ENCODE data around the gene MACROD2. TPM values are rescaled to one million over a fixed set of nuclear protein-coding genes. Genes with fewer than 3 reads are reported as not detected.

MACROD2 gene
- total and polyA plus RNA-seq, 9 donors, result 3.7 to 25.5 (median 7.8) TPM

DNA sequence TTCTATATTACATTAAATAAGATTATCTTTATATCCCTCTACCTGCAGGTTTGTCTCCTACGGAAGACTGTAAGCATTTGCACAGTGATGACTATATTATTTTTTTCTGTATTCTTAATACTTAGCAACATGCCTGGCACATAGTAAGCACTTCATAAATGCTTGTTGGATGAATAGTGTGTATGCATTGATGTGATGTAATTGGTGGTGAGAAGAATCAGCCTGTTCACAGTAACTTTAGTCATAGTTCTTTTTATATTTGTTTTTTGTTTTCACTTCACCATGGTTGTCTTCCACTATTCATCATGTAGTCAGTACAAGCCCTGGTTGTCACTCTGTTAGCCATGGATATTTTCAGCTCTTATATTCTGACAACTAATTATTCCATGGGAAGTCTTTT lies 526.1 kb downstream of the MACROD2 start:
- Histone ChIP-seq H3K27me3 (no peaks in the 10 kb centered on the region), H3K27ac (no peak overlapping the region), H3K9me3 (no peaks in the 10 kb centered on the region), H3K4me3 (no peak overlapping the region), H3K4me1 (ENCODE audit: insufficient read depth) (no peaks in the 10 kb centered on the region), H3K36me3 (no peaks in the 10 kb centered on the region)
- no peak for DNase-seq
- intact Hi-C loops (cut with DNase I), result no loop called here
- TF ChIP-seq EP300 (IDR thresholded peaks at IDR 0.05) (no peak), POLR2A (IDR thresholded peaks at IDR 0.05) (no peak)
- TF ChIP-seq, protein P1, sequence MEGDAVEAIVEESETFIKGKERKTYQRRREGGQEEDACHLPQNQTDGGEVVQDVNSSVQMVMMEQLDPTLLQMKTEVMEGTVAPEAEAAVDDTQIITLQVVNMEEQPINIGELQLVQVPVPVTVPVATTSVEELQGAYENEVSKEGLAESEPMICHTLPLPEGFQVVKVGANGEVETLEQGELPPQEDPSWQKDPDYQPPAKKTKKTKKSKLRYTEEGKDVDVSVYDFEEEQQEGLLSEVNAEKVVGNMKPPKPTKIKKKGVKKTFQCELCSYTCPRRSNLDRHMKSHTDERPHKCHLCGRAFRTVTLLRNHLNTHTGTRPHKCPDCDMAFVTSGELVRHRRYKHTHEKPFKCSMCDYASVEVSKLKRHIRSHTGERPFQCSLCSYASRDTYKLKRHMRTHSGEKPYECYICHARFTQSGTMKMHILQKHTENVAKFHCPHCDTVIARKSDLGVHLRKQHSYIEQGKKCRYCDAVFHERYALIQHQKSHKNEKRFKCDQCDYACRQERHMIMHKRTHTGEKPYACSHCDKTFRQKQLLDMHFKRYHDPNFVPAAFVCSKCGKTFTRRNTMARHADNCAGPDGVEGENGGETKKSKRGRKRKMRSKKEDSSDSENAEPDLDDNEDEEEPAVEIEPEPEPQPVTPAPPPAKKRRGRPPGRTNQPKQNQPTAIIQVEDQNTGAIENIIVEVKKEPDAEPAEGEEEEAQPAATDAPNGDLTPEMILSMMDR (IDR thresholded peaks at IDR 0.05), result no peak
- 91 to 97% (median 96%) methylated on average over 1 of the region's 1 CpG for WGBS, 3 donors

DNA sequence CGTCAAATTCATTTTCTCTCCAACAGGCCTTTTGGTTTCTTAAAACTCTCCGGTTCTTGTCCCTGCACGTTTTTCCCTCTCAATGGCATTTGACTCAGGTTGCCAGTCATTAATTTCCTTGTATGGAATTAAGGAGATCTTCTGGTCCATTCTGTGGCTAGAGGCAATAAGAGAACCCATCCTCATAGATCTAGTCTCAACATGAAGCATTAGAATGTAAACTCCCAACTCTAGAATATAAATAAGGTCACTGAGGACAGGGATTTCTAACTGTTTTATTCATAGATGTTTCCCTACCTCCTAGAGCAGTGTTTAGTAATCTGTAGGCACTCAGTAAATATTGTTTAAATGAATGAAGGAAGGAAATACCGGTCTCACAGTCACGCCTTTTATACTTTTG lies 527.3 kb downstream of the MACROD2 start:
- 60 to 85% (median 74%) methylated on average over 5 of the region's 5 CpGs for WGBS, 3 donors
- no peak for DNase-seq
- TF ChIP-seq EP300 (IDR thresholded peaks at IDR 0.05) (no peak), POLR2A (IDR thresholded peaks at IDR 0.05) (no peak)
- TF ChIP-seq, protein P1 (IDR thresholded peaks at IDR 0.05), result no peak
- no peaks in the 10 kb centered on the region for H3K27me3 ChIP-seq
- H3K36me3 ChIP-seq, result no peaks in the 10 kb centered on the region
- H3K9me3 ChIP-seq, result no peaks in the 10 kb centered on the region
- H3K4me3 ChIP-seq, result no peak overlapping the region
- no peak overlapping the region for H3K27ac ChIP-seq
- no peaks in the 10 kb centered on the region for H3K4me1 ChIP-seq (ENCODE audit: insufficient read depth)
- intact Hi-C loops (cut with DNase I), result no loop called here

DNA sequence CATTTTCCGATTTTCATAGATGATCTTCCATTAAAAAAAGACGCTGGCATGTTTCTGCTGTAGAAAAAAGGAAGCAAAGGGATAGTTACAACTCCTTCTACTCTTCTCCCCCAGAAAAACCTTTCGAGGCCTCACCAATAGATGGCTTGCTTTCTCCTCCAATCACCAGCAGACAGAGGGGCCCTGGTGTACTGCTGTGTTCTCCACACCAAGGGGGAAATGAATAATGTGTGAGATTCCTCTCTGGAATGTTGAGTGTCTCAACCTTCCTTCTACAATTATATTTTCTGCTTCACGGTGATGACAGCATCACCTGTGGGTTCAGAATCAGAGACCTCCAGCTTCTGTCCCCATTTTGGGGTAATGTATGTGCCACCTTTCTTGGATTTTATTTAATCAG lies 527.8 kb downstream of the MACROD2 start:
- intact Hi-C loops (cut with DNase I), result no loop called here
- Histone ChIP-seq H3K27me3 (no peaks in the 10 kb centered on the region), H3K9me3 (no peaks in the 10 kb centered on the region), H3K4me3 (no peak overlapping the region), H3K27ac (no peak overlapping the region), H3K36me3 (no peaks in the 10 kb centered on the region), H3K4me1 (ENCODE audit: insufficient read depth) (no peaks in the 10 kb centered on the region)
- TF ChIP-seq POLR2A (IDR thresholded peaks at IDR 0.05) (no peak), EP300 (IDR thresholded peaks at IDR 0.05) (no peak)
- TF ChIP-seq, protein P1 (IDR thresholded peaks at IDR 0.05), result no peak
- 64 to 80% (median 68%) methylated on average over 4 of the region's 4 CpGs for WGBS, 3 donors
- DNase-seq, result no peak

DNA sequence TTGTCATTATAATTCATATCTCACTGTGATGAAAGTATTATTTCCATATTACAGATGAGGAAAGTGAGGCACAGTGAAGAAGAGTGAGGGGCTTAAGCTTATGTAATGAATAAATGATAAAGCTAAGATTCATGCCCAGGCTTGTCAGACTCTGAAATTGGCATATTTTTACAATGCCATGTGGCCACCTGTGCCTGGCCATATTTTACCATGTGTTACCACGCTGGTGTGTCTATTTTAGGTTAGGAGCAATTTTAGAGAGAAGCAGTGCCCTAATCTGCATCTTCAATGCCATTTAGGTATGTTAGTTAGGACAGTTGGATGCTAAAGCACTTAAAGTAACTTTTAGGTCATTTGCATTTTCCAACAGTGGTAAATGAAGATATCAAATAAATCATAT lies 530.1 kb downstream of the MACROD2 start:
- no peaks in the 10 kb centered on the region for H3K4me1 ChIP-seq (ENCODE audit: insufficient read depth)
- H3K36me3 ChIP-seq, result no peaks in the 10 kb centered on the region
- no peak overlapping the region for H3K4me3 ChIP-seq
- no peaks in the 10 kb centered on the region for H3K27me3 ChIP-seq
- 90 to 96% (median 96%) methylated on average over 1 of the region's 1 CpG for WGBS, 3 donors
- no peak overlapping the region for H3K27ac ChIP-seq
- no peak for DNase-seq
- H3K9me3 ChIP-seq, result no peaks in the 10 kb centered on the region
- TF ChIP-seq EP300 (IDR thresholded peaks at IDR 0.05), result no peak
- TF ChIP-seq POLR2A (IDR thresholded peaks at IDR 0.05), result no peak
- TF ChIP-seq, protein P1 (IDR thresholded peaks at IDR 0.05), result no peak
- intact Hi-C loops (cut with DNase I), result no loop called here

DNA sequence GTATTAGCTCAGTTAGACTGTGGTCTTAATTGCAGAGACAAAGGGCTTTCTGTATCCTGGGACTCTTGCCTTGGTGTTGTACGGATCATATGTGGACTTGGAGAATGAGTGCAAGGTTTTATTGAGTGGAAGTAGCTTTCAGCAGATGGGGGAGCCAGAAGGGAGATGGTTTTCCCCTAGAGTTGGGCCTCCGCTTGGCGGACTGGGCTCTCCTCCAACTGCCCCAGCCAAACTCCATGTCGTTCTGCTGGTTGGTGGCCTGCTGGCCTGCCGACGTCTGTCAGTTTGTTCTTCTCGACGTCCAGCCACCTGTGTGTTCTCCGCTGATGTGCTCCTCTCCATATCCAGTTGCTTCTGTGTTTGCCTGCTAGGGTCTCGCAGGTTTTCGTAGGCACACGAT lies 531.6 kb downstream of the MACROD2 start:
- Histone ChIP-seq H3K9me3 (no peaks in the 10 kb centered on the region), H3K36me3 (no peaks in the 10 kb centered on the region), H3K4me3 (no peak overlapping the region), H3K27me3 (no peaks in the 10 kb centered on the region), H3K4me1 (ENCODE audit: insufficient read depth) (no peaks in the 10 kb centered on the region), H3K27ac (no peak overlapping the region)
- no peak for DNase-seq
- intact Hi-C loops (cut with DNase I), result no loop called here
- TF ChIP-seq, protein P1 (IDR thresholded peaks at IDR 0.05), result no peak
- TF ChIP-seq POLR2A (IDR thresholded peaks at IDR 0.05), result no peak
- TF ChIP-seq EP300 (IDR thresholded peaks at IDR 0.05), result no peak
- 92 to 95% (median 94%) methylated on average over 12 of the region's 12 CpGs for WGBS, 3 donors

Data from ovary (tissue), 9 donors.